ENCODE results near the gene ZMYND10.
A peak's percentile ranks its signal among the peaks of the same experiment; 100 is the strongest.

Gene ZMYND10

DNA sequence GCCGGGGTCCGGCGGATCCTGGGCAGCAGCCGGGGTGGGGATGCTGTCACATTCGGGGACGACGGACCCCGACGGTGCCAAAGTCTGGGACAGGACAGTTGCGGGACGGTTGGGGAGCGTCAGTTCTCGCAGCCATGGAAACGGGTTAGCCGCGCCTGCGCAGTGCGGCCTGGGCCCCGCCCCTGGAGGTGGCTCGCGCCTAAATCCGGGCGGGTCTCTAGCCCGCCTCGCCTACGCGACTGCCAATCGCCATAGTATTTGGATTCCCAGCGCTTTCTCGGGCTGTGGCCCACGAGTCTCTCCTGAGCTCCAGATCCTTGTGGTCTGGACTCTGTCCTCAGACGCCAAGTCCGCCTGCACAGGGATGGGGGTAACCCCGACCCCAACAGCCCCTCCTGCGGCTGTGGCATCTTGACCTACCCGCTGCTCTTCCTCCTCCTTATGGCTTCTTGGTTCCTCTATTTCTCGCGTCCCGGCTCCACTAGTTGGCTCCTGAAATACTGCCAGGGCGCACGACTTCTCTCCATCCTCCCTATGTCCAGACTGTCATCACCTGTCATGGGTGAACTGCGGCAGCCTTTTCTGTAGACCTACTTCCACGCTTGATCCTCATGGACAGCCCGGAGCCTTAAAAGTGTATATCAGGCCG is at the start of gene ZMYND10:
TSS of gene ZMYND10 (minus strand) at position 147 of the 649 bp plus-strand sequence. CDS start 153 bp downstream, outside the sequence.
- no peak for DNase-seq

DNA sequence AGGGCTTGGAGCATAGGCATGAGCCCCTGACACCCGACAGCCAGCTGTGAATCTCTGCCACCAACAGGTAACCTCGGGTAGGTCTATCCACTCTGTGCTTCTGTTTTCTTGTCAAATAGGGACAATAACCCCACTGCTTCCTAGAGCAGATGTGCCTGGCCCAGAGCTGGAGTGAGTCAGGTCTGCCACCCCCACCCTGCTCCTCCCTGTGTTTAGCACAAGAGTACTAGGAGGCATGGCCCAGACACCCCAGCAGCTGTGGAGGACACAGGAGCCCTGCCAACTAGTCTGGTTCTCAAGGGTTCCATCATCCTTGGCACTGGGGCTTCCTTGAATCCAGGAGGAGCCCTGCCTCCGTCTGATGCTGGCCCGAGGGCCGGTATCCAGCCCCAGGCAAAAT is 47.5 kb upstream of the ZMYND10 start:
- DNase-seq, result no peak

GRCh38 chr3:50392101-50392715 is 46.7 kb upstream of the ZMYND10 start:
- DNase-seq, result no peak

GRCh38 chr3:50390508-50391224 is 45.1 kb upstream of the ZMYND10 start:
- peak; percentile 48 for DNase-seq

DNA sequence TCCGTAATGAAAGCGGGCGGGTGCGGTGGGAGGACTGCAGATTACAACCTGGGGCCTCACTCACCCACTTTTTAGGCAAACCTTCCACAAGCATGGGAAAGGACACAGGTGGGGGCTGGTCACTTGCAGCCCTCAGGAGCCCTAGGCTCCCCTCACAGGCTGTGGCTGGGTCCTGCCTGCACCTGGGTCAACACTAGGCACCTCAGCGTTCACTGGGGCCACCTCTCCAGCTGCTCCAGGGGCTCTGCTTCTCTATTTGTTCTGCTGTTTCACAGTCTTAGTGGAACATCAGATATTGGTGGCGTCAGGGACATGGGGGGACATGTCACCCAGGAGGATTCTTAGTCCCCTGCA is 43.9 kb upstream of the ZMYND10 start:
- no peak for DNase-seq

DNA sequence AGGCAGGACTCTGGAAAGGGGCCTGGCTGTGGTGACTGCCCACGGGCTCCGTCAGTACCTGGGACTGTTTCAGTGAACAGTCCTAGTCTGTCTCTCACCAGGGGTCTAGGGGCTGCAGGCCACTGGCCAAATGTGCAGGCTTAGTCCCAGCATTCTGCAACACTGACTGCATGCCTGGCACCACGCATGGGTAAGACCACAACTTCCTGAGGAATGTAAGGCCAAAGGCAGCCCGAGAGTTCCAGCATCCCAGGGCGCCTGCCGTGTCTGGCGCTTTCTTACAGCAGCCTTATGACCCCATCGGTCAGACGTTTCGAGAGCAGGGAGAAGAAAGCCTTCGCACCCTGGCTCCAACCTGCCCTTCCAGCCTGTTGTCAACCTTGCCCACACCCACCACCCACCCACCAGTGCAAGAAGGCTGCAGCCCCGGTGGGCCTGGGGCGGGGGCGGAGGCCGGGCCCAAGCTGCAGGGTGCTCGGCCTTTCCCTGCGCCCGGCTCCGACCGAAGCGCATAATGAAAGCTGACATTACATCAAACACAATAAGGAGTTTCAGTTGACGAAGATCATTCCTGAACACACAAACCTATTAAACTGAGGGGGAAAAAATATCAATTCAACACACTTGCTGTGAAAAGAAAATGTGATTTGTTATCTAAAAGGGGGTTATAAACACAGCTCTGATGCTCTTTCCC is 43.3 kb upstream of the ZMYND10 start:
- DNase-seq, result no peak

- DNase-seq, result no peak
Measured at GRCh38 chr3:50388016-50388719, 42.6 kb upstream of the ZMYND10 start.

GRCh38 chr3:50385754-50386153 is 40.2 kb upstream of the ZMYND10 start:
- DNase-seq, result no peak

DNA sequence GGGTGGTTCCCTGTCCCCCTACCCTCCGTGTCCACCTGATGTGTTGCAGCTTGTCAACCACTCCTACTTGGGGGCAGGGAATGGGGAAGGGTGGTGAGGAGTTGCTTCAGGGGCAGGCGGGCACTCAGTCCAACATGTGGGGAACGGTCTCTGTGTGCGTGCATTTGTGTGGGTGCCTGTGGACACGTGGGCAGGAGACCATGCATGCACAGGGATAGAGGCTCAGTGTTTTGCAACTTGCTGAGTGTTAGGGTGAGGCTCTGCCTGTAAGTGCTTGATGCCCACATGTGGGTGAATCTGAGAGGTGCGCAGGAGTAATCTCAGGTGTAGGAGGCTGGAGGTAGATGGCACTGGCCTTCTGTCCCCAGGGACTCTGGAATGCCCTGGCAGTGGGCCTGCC is 38.2 kb upstream of the ZMYND10 start:
- DNase-seq, result no peak

DNA sequence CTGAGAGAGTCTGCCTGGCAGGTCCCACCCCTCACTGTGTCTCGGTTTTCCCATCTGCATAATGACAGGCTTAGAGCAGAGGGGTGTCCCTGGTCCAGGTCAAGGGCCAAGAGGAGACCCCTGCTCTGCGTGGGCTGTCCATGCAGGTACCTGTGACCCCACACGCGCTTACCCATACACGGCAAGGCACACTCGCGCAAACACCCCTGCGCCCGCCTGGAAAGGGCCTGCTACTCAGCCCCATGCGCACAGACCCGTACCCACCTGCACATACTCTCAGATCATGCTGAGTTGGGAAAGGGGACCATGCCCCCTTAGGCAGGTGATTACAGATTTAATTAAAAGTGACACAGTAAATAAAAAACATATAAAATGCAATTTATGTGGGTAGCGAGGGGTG is 37.2 kb upstream of the ZMYND10 start:
- DNase-seq, result no peak

GRCh38 chr3:50381383-50381782 is 35.9 kb upstream of the ZMYND10 start:
- no peak for DNase-seq

GRCh38 chr3:50380405-50381085 is 35.0 kb upstream of the ZMYND10 start:
- DNase-seq, result no peak

DNA sequence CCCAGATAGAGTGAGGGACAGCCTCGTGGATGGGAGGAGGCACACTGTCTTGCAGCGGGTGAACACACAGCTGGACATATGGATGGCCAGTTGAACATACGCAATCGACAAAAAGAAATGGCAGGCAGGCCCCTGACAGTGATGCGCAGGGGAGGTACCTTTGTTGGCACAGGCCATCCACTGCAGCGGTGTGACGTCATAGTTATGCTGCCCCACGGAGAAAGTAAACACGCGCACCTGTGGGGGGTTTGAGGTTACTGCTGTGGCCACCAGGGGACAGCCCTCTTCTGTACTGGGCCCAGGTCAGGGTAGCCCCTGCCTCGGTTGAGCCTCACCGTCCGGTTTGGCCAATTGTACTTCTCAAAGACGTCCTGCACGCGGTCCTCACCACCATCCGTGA is 33.2 kb upstream of the ZMYND10 start:
- DNase-seq, result no peak

DNA sequence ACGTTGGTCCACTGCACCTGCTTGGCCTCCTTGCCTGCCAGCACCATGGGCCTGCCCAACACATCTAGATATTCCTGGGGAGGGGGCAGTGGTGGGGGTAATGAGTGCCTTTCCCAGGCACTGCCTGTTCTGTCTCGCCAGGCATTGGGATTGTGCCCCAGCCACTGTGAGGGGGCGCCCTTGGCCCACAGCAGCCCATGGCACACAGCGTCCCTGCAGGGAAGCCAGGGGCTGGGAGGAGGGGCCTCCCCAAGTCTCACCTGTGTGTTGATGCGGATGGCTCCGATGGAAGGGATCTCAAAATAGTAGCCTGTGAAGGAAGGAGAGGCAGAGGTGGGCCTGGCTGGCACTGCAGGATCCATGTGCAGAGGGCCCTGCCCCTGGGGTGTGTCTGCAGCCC is 32.5 kb upstream of the ZMYND10 start:
- DNase-seq, result no peak

DNA sequence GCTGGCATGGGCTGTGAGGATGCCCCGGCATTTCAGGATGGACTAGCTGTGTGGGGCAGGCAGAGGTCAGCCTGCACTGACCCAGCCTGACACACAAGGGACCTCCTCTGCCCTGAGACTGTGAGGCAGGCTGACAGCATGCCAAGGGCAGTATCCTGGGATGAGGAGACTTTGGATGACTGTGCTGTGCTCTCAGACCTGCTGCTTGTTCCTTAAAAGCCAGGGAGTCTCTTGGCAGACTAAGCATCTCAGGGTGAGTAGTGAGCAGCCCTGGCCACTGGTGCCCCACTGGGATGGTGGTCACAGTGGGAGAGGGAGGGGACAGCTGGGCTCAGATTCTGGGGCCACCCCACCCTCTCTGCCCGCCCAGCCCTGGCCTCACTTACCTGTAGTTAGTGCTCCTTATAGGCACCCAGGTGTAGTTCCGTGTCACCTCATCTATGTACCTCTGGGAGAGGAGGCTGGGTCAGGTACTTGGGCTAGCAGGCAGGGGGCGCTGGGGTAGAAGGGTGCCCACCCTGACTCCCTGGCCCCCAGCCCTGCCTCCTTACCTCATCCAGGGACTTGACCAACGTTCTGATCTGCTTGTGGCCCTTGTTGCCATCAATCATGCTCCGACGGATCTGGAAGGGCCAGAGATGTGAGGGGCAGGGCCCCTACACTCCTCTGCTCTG is 29.9 kb upstream of the ZMYND10 start:
- no peak for DNase-seq

DNA sequence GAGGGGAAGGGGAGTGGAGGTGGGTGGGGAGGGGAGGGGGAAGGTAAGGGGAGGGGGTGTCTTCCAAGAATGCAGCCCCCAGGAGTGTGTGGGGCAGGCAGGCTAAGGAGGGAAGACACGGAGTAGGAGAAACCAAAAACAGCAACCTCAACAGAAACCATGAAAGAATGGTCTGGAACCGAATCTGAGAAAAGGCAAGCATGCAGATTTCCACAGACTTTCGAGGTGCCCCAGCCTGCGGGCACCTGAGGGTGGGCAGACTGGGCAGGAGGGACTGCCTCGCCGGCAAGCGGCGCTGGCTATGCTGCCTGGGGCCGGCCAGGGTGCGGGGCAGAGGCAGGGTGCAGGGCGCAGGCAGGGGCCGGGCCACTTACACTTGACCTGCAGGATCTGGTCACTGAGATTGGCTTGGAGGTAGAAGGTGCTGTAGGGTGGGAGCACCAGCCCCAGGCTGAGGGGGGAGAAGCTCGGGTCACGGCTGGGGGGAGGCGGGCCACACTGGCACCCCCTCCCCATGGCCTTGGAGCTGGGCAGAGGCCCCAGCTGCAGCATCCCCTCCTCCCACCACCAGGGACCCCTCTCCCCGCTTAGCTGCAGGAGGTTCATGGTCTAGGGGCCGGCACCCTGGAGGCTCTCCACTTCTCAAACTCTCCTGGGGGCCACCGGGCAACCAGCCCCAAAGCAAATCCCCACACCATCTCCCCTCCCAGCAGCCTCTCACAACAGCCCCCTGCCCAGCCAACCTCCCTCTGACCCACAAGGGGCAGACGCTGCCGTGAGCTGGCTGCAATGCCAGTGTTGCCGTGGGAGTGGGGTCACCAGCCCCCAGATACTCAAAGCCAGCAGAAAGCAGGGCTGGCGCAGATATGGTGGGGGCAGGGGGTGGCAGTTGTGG is 29.1 kb upstream of the ZMYND10 start:
- DNase-seq, result no peak

GRCh38 chr3:50373146-50374051 is 27.9 kb upstream of the ZMYND10 start:
- no peak for DNase-seq

DNA sequence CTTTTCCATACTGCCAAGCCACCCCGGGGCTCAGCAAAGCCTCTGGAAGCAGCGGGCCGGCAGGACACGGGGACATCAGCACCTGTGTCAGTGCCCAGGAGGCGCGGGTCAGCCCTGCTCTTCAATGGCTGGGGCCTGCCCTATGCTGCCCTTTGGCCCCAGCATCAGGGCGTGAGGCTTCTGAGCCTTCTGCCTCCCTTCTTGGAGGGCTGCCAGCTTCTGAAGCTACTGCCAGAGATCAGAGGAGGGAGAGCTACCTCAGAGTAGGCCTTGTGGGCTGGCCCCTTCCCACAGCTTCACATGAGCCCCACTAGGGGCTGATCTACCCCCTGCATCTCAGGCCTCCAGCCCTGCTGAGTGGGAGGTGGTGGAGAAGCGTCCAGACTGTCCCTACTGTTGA is 26.8 kb upstream of the ZMYND10 start:
- no peak for DNase-seq

DNA sequence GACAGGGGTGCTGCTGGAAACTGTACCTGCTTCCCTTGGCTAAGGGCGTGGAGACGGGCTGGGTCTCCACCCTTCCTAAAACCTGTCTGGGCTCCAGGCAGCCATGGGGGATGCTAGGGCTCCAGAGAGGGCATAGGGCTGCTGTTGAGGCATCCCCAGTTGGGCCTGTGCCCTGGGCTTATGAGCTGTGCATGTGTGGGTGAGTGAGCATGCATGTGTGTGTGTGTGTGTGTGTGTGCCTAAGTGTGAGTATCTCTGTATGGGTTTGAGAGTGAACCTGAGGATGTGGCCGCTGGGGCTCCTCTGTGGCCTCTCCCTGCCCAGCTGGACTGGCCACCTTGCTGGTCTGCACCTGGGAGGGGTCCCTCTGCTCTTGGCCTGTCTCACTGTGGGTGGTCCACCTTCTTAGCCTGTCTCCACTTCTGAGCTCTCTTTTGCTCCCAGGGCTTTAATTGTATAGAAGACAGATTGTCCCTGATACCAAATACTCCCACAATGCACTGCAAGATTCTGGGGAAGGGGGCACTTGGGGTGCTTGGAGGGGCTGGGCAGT is 25.7 kb upstream of the ZMYND10 start:
- DNase-seq, result no peak

Measured in NCI-H446 treated with DMSO at 0.1 percent for 48 hours (cell line).